A673 (cell line): ENCODE data around the gene ZBTB32. TPM values are rescaled to one million over a fixed set of nuclear protein-coding genes. Genes with fewer than 3 reads are reported as not detected.

Experiments used
- BruUV-seq: library from RNA; stranded (reverse); fragments of 400-500 nt; replicated peaks from 2 replicates; lab custom pipeline; 2021; lab: Mats Ljungman, UMichigan
- CTCF ChIA-PET: fragments of 300-600 bp; sonication (Branson Sonifier 250); formaldehyde crosslinking; loops from one replicate; lab custom pipeline; 2022; ENCODE audit warnings: antibody characterized with exemption; lab: Charles Lee
- POLR2A ChIA-PET: fragments of 300-600 bp; sonication (Branson Sonifier 250); formaldehyde crosslinking; loops from one replicate; lab custom pipeline; 2022; ENCODE audit warnings: antibody characterized with exemption; ENCODE audit not compliant: low non-redundant PET; lab: Charles Lee
- DNase-seq: peaks from one replicate; pipeline ENCODE4 v3.0.0-alpha.2; 2015; ENCODE audit warnings: low spot score
- H3K27ac ChIP-seq: fragments of 200-600 bp; sonication (generic); 2 replicates; pipeline ENCODE4 v1.5.1; 2016; ENCODE audit warnings: mixed run types, low read depth, mild to moderate bottlenecking, mixed read lengths, antibody characterized with exemption, low read length; ENCODE audit not compliant: poor library complexity, severe bottlenecking
- H3K27me3 ChIP-seq: fragments of 200-600 bp; sonication (generic); replicated peaks from 2 replicates; pipeline ENCODE4 v1.6.1; 2017; ENCODE audit warnings: mixed run types, low read depth, mild to moderate bottlenecking, mixed read lengths, antibody characterized with exemption, low read length; ENCODE audit not compliant: insufficient read depth, poor library complexity
- H3K36me3 ChIP-seq: fragments of 200-600 bp; sonication (generic); 2 replicates; pipeline ENCODE4 v1.6.1; 2016; ENCODE audit warnings: mixed run types, mild to moderate bottlenecking, mixed read lengths, antibody characterized with exemption, low read length; ENCODE audit not compliant: insufficient read depth, poor library complexity, severe bottlenecking
- H3K4me1 ChIP-seq: fragments of 200-600 bp; sonication (generic); 2 replicates; pipeline ENCODE4 v1.6.1; 2017; ENCODE audit warnings: mixed run types, mild to moderate bottlenecking, mixed read lengths, antibody characterized with exemption, low read length; ENCODE audit not compliant: insufficient read depth, poor library complexity, severe bottlenecking
- H3K4me3 ChIP-seq: fragments of 200-600 bp; sonication (generic); 2 replicates; pipeline ENCODE4 v1.5.1; 2016; ENCODE audit warnings: low read depth, mixed run types, mild to moderate bottlenecking, mixed read lengths, low read length; ENCODE audit not compliant: poor library complexity, severe bottlenecking
- H3K9me3 ChIP-seq: fragments of 200-600 bp; sonication (generic); 2 replicates; pipeline ENCODE4 v1.6.1; 2016; ENCODE audit warnings: mixed run types, low read depth, mild to moderate bottlenecking, mixed read lengths, antibody characterized with exemption, low read length; ENCODE audit not compliant: poor library complexity, severe bottlenecking
- EZH2 ChIP-seq: fragments of 200-600 bp; sonication (generic); IDR thresholded peaks from 2 replicates; pipeline ENCODE4 v1.6.1; 2017; ENCODE audit warnings: borderline replicate concordance, low read depth, mild to moderate bottlenecking, mixed read lengths, antibody characterized with exemption, low read length; ENCODE audit not compliant: poor library complexity, severe bottlenecking
- intact Hi-C: fragments of 100-400 bp; cut with micrococcal nuclease; formaldehyde crosslinking; loops from one replicate; pipeline ENCODE4 v1.10.0; 2022; ENCODE audit not compliant: unreplicated experiment
- total RNA-seq: library from RNA; stranded (reverse); gene quantifications from 2 replicates; pipeline ENCODE4 v1.2.3, GENCODE V29; 2021
- TF ChIP-seq, protein P1 (sequence below): fragments of 300-800, 200-600 bp; sonication (generic); conservative IDR thresholded peaks from 2 replicates; pipeline ENCODE4 v1.5.1; 2017; ENCODE audit warnings: low read depth, mild to moderate bottlenecking, antibody characterized with exemption, low read length, moderate library complexity, mixed read lengths

Gene ZBTB32
- total RNA-seq, 1 experiment from 2014 or later: not detected

DNA sequence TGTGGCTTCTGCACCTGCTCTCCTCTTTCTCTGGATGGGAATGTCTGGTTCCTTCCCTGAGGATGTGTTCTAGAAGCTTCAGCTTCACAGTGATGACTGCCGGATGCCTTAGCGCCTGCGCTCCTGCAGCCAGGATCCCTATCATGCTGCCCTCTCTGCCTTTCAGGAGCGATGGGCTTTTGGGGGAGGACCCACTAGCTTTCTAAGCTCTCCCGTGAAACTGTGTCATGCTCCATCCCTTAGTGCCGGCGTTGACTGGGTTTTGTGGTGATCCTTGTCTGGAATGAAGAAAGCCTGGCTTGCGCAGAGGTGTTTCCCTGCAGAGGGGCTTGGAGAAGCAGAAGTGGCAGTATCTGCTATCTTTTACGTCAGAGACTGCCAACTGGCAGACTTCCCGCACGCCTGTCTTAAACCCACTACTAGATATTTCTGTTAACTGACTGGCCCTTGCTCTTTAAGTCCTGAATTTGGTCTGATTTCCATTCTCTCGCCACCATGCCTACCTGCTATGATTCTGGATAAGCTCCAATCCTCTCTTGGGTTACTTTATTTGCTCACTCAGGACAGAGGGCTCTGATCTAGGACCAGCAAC, 9.6 kb downstream of the ZBTB32 start:
- peaks cover 4% of the 10 kb centered on the region for H3K27me3 ChIP-seq
- H3K4me1 ChIP-seq: peaks cover 6% of the 10 kb centered on the region
- intact Hi-C loops: no loop called here
- CTCF ChIA-PET: interaction anchor here (1.0 kb wide), 1 partner anchor 12 kb away, joined by 3 read pairs; no protein-coding TSS in a partner anchor
- TF ChIP-seq EZH2: no peak
- TF ChIP-seq, protein P1, sequence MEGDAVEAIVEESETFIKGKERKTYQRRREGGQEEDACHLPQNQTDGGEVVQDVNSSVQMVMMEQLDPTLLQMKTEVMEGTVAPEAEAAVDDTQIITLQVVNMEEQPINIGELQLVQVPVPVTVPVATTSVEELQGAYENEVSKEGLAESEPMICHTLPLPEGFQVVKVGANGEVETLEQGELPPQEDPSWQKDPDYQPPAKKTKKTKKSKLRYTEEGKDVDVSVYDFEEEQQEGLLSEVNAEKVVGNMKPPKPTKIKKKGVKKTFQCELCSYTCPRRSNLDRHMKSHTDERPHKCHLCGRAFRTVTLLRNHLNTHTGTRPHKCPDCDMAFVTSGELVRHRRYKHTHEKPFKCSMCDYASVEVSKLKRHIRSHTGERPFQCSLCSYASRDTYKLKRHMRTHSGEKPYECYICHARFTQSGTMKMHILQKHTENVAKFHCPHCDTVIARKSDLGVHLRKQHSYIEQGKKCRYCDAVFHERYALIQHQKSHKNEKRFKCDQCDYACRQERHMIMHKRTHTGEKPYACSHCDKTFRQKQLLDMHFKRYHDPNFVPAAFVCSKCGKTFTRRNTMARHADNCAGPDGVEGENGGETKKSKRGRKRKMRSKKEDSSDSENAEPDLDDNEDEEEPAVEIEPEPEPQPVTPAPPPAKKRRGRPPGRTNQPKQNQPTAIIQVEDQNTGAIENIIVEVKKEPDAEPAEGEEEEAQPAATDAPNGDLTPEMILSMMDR: no peak
- BruUV-seq: no TSS peak
- POLR2A ChIA-PET: interaction anchor here (0.6 kb wide), 1 partner anchor 447 kb away, joined by 3 read pairs; no protein-coding TSS in a partner anchor
- no peak for DNase-seq
- H3K27ac ChIP-seq: no peak overlapping the region
- no peaks in the 10 kb centered on the region for H3K36me3 ChIP-seq
- H3K9me3 ChIP-seq: no peaks in the 10 kb centered on the region
- H3K4me3 ChIP-seq: no peak overlapping the region

DNA sequence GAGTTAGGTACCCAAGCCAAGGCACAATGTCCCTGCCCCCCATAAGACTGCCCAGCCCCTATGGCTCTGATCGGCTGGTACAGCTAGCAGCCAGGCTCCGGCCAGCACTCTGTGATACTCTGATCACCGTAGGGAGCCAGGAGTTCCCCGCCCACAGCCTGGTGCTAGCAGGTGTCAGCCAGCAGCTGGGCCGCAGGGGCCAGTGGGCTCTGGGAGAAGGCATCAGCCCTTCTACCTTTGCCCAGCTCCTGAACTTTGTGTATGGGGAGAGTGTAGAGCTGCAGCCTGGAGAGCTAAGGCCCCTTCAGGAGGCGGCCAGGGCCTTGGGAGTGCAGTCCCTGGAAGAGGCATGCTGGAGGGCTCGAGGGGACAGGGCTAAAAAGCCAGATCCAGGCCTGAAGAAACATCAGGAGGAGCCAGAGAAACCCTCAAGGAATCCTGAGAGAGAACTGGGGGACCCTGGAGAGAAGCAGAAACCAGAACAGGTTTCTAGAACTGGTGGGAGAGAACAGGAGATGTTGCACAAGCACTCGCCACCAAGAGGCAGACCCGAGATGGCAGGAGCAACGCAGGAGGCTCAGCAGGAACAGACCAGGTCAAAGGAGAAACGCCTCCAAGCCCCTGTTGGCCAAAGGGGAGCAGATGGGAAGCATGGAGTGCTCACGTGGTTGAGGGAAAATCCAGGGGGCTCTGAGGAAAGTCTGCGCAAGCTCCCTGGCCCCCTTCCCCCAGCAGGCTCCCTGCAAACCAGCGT, 10.4 kb downstream of the ZBTB32 start:
- H3K4me1 ChIP-seq: peaks cover 8% of the 10 kb centered on the region
- CTCF ChIA-PET: interaction anchor here (1.0 kb wide), 1 partner anchor 13 kb away, joined by 3 read pairs; no protein-coding TSS in a partner anchor
- no peak for DNase-seq
- H3K27me3 ChIP-seq: no peaks in the 10 kb centered on the region
- TF ChIP-seq, protein P1: no peak
- no peak for TF ChIP-seq EZH2
- H3K36me3 ChIP-seq: peaks cover 1% of the 10 kb centered on the region
- POLR2A ChIA-PET: interaction anchor here (0.6 kb wide), 1 partner anchor 447 kb away, joined by 3 read pairs; no protein-coding TSS in a partner anchor
- no TSS peak for BruUV-seq
- intact Hi-C loops: no loop called here
- no peaks in the 10 kb centered on the region for H3K9me3 ChIP-seq
- H3K4me3 ChIP-seq: no peak overlapping the region
- no peak overlapping the region for H3K27ac ChIP-seq

DNA sequence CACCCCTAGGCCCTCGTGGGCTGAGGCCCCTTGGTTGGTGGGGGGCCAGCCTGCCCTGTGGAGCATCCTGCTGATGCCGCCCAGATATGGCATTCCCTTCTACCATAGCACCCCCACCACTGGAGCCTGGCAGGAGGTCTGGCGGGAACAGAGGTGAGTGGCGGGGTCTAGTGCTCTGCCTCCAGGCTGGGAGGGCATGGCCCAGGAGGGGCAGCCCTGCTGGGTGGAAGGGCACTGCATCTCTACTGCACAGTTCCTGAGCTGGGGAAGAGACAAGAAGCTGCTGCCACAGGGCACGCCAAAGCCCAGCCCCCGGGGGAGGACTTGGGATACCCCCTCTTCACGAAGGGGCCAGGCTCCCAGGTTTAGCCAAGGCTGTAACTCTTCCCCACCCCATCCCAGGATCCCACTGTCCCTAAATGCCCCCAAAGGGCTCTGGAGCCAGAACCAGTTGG, 11.0 kb downstream of the ZBTB32 start:
- peaks cover 7% of the 10 kb centered on the region for H3K36me3 ChIP-seq
- no peaks in the 10 kb centered on the region for H3K9me3 ChIP-seq
- BruUV-seq: no TSS peak
- ChIA-PET POLR2A (no interaction called here), CTCF (no interaction called here)
- H3K27me3 ChIP-seq: no peaks in the 10 kb centered on the region
- intact Hi-C loops: no loop called here
- no peak overlapping the region for H3K4me3 ChIP-seq
- no peak overlapping the region for H3K27ac ChIP-seq
- no peak for DNase-seq
- TF ChIP-seq, protein P1: no peak
- TF ChIP-seq EZH2: no peak
- peaks cover 8% of the 10 kb centered on the region for H3K4me1 ChIP-seq
